Measurements from ENCODE around the gene CRKL.

GRCh38 chr22:20948989-20949388 lies 31.8 kb downstream of the CRKL start:
- no peak for TF ChIP-seq CTCF (IDR thresholded peaks at IDR 0.05; ENCODE audit: low read depth, low read length, poor library complexity, severe bottlenecking)
- no peak for TF ChIP-seq EZH2phosphoT487 (IDR thresholded peaks at IDR 0.05; ENCODE audit: borderline replicate concordance, low read length)
